ENCODE data around the gene MSL1. TPM values are rescaled to one million over a fixed set of nuclear protein-coding genes. Genes with fewer than 3 reads are reported as not detected.

The MSL1 gene
- total and polyA plus RNA-seq, 2 of the 13 experiments (the other 11 are each of a cell fraction or from before 2014, with no cell fraction given), result 63.8 to 88.5 TPM

DNA sequence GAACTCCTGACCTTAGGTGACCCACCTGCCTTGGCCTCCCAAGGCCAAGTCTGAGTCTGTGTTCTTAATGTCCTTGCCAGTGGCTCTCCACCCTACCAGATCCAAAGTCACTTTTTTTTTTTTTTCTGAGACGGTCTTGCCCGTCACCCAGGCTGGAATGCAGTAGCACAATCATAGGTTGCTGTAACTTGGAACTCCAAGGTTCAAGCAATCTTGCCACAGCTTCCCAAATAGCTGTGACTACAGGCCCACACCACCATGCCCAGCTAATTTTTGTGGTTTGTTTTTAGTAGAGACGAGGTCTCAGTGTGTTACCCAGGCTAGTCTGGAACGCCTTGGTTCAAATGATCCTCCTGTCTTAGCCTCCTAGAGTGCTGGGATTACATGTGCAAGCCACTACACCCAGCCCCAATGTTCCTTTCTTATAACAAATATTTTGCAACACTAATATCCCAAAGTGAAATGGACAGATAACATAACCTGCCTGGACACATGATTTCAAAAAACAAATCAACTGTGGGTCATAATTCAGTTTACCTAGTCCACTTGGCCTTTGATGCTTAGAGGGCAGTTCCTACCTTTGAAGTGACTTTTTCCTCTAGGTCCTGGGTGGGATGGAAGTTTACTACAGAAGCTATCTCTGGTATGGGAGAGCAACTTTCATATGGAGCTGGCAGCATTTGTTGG lies 51.5 kb downstream of the MSL1 start (continued):
- no peak for TF ChIP-seq PAX8 (CRISPR knock-in tag; IDR thresholded peaks at IDR 0.05; ENCODE audit: borderline replicate concordance)
- TF ChIP-seq KDM4B (CRISPR knock-in tag; IDR thresholded peaks at IDR 0.05), result no peak
- TF ChIP-seq TSC22D2 (CRISPR knock-in tag; IDR thresholded peaks at IDR 0.05; ENCODE audit: borderline replicate concordance), result 0 out of 2 replicates have a peak, but pooled peaks have one; percentile 28
- no peak for TF ChIP-seq MYNN (CRISPR knock-in tag; IDR thresholded peaks at IDR 0.05; ENCODE audit: low read depth)
- peak; percentile 80; the same call in 1 of the 2 replicates for TF ChIP-seq HMG20A (CRISPR knock-in tag; IDR thresholded peaks at IDR 0.05; ENCODE audit: borderline replicate concordance)
- TF ChIP-seq NFE2 (CRISPR knock-in tag; IDR thresholded peaks at IDR 0.05), result no peak
- no peak for TF ChIP-seq POLR2G (IDR thresholded peaks at IDR 0.05; ENCODE audit: low read depth, low read length)
- no peak for TF ChIP-seq ZNF839 (CRISPR knock-in tag; IDR thresholded peaks at IDR 0.05; ENCODE audit: borderline replicate concordance)
- no peak for TF ChIP-seq ZNF337 (CRISPR knock-in tag; IDR thresholded peaks at IDR 0.05; ENCODE audit: borderline replicate concordance, low read depth)
- TF ChIP-seq ZNF841 (CRISPR knock-in tag; IDR thresholded peaks at IDR 0.05; ENCODE audit: borderline replicate concordance), result no peak
- TF ChIP-seq, protein P1, sequence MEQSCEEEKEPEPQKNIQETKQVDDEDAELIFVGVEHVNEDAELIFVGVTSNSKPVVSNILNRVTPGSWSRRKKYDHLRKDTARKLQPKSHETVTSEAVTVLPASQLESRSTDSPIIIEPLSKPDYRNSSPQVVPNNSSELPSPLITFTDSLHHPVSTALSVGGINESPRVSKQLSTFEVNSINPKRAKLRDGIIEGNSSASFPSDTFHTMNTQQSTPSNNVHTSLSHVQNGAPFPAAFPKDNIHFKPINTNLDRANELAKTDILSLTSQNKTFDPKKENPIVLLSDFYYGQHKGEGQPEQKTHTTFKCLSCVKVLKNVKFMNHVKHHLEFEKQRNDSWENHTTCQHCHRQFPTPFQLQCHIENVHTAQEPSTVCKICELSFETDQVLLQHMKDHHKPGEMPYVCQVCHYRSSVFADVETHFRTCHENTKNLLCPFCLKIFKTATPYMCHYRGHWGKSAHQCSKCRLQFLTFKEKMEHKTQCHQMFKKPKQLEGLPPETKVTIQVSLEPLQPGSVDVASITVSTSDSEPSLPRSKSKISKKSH (CRISPR knock-in tag; IDR thresholded peaks at IDR 0.05; ENCODE audit: borderline replicate concordance), result no peak
- TF ChIP-seq, protein P2, sequence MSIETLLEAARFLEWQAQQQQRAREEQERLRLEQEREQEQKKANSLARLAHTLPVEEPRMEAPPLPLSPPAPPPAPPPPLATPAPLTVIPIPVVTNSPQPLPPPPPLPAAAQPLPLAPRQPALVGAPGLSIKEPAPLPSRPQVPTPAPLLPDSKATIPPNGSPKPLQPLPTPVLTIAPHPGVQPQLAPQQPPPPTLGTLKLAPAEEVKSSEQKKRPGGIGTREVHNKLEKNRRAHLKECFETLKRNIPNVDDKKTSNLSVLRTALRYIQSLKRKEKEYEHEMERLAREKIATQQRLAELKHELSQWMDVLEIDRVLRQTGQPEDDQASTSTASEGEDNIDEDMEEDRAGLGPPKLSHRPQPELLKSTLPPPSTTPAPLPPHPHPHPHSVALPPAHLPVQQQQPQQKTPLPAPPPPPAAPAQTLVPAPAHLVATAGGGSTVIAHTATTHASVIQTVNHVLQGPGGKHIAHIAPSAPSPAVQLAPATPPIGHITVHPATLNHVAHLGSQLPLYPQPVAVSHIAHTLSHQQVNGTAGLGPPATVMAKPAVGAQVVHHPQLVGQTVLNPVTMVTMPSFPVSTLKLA (IDR thresholded peaks at IDR 0.05), result no peak
- TF ChIP-seq RBFOX2 (IDR thresholded peaks at IDR 0.05; ENCODE audit: low read depth, low read length), result no peak
- TF ChIP-seq ZNF350 (CRISPR knock-in tag; IDR thresholded peaks at IDR 0.05; ENCODE audit: borderline replicate concordance, low read depth), result no peak
- TF ChIP-seq, protein P3, sequence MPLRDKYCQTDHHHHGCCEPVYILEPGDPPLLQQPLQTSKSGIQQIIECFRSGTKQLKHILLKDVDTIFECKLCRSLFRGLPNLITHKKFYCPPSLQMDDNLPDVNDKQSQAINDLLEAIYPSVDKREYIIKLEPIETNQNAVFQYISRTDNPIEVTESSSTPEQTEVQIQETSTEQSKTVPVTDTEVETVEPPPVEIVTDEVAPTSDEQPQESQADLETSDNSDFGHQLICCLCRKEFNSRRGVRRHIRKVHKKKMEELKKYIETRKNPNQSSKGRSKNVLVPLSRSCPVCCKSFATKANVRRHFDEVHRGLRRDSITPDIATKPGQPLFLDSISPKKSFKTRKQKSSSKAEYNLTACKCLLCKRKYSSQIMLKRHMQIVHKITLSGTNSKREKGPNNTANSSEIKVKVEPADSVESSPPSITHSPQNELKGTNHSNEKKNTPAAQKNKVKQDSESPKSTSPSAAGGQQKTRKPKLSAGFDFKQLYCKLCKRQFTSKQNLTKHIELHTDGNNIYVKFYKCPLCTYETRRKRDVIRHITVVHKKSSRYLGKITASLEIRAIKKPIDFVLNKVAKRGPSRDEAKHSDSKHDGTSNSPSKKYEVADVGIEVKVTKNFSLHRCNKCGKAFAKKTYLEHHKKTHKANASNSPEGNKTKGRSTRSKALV (CRISPR knock-in tag; IDR thresholded peaks at IDR 0.05), result 0 out of 2 replicates have a peak, but pooled peaks have one; percentile 64
- TF ChIP-seq RCOR2 (CRISPR knock-in tag; IDR thresholded peaks at IDR 0.05), result 0 out of 2 replicates have a peak, but pooled peaks have one; percentile 27
- no peak for TF ChIP-seq ATF7 (IDR thresholded peaks at IDR 0.05)
- TF ChIP-seq ATF7 (CRISPR knock-in tag; IDR thresholded peaks at IDR 0.05), result no peak
- no peak for TF ChIP-seq KMT2B (CRISPR knock-in tag; IDR thresholded peaks at IDR 0.05)
- TF ChIP-seq ZNF513 (CRISPR knock-in tag; conservative IDR thresholded peaks at IDR 0.05), result no peak
- TF ChIP-seq ZNF577 (CRISPR knock-in tag; IDR thresholded peaks at IDR 0.05; ENCODE audit: borderline replicate concordance, low read depth), result no peak
- no peak for TF ChIP-seq SRSF4 (IDR thresholded peaks at IDR 0.05; ENCODE audit: low read depth, low read length, poor library complexity, severe bottlenecking)
- TF ChIP-seq ATAD3A (CRISPR knock-in tag; IDR thresholded peaks at IDR 0.05), result no peak
